ENCODE results near the gene TOMT.

The TOMT gene

GRCh38 chr11:72157131-72157530 is 51.4 kb downstream of the TOMT start:
- H3K4me3 ChIP-seq (ENCODE audit: low read depth, low read length) = no peak overlapping the region
